NB4 (cell line): Measurements from ENCODE around the gene SNAI3.

ENCODE experiments used
- DNase-seq: peaks from one replicate; pipeline ENCODE4 v3.0.0; 2010; ENCODE audit warnings: low read depth
- H3K4me3 ChIP-seq: one replicate; pipeline ENCODE4 v1.5.1; 2011; ENCODE audit warnings: mild to moderate bottlenecking, low read depth, low read length, moderate library complexity
- CTCF ChIP-seq: IDR thresholded peaks from one replicate; pipeline ENCODE4 v1.5.1; 2012; ENCODE audit warnings: low read depth, low read length
- MAX ChIP-seq: IDR thresholded peaks from 2 replicates; pipeline ENCODE4 v1.6.1; 2011; ENCODE audit warnings: low read depth, low read length
- MYC ChIP-seq: IDR thresholded peaks from 2 replicates; pipeline ENCODE4 v1.6.1; 2011; ENCODE audit warnings: low read depth, low read length
- POLR2A ChIP-seq: IDR thresholded peaks from 2 replicates; pipeline ENCODE4 v1.6.1; 2011; ENCODE audit warnings: mild to moderate bottlenecking; ENCODE audit not compliant: insufficient read length; ENCODE audit errors: extremely low read depth

Gene SNAI3

GRCh38 chr16:88631920-88632586, 54.3 kb downstream of the SNAI3 start:
- TF ChIP-seq CTCF (no peak), MAX (no peak), MYC (no peak), POLR2A (no peak)
- H3K4me3 ChIP-seq, result no peak overlapping the region
- DNase-seq, result no peak

GRCh38 chr16:88631384-88631783, 54.9 kb downstream of the SNAI3 start:
- no peak for DNase-seq
- TF ChIP-seq MAX (no peak), MYC (no peak), POLR2A (no peak), CTCF (no peak)
- no peak overlapping the region for H3K4me3 ChIP-seq

GRCh38 chr16:88630941-88631340, 55.4 kb downstream of the SNAI3 start:
- DNase-seq, result no peak
- no peak overlapping the region for H3K4me3 ChIP-seq
- TF ChIP-seq CTCF, result no peak
- TF ChIP-seq MAX, result no peak
- TF ChIP-seq POLR2A, result no peak
- TF ChIP-seq MYC, result no peak

- H3K4me3 ChIP-seq, result no peak overlapping the region
- no peak for DNase-seq
- TF ChIP-seq CTCF, result no peak
- no peak for TF ChIP-seq MYC
- no peak for TF ChIP-seq MAX
These were observed 55.9 kb downstream of the SNAI3 start for GRCh38 chr16:88630433-88630832.

GRCh38 chr16:88629835-88630234, 56.5 kb downstream of the SNAI3 start:
- no peak for DNase-seq
- no peak for TF ChIP-seq MYC
- TF ChIP-seq MAX, result no peak
- no peak for TF ChIP-seq CTCF
- TF ChIP-seq POLR2A, result no peak
- no peak overlapping the region for H3K4me3 ChIP-seq

- DNase-seq, result peak; percentile 66
- peak; percentile 60 for TF ChIP-seq CTCF
- no peak for TF ChIP-seq MYC
- TF ChIP-seq MAX, result no peak
- no peak for TF ChIP-seq POLR2A
- H3K4me3 ChIP-seq, result no peak overlapping the region
These were observed 57.8 kb downstream of the SNAI3 start for GRCh38 chr16:88628512-88628974.
